Ureter (tissue), 1 donor: ENCODE results near the gene BTN1A1. TPM values are rescaled to one million over a fixed set of nuclear protein-coding genes. Genes with fewer than 3 reads are reported as not detected.
"Not testable (repeated sequence)": the region's sequence is repeated elsewhere in the genome, so short reads cannot be mapped to it uniquely, and the experiment has no call there.

Experiments used
- DNase-seq: peaks from one replicate; pipeline ENCODE4 v3.0.0-alpha.2; 2020; ENCODE audit warnings: low spot score
- total RNA-seq: library from RNA; stranded (reverse); gene quantifications from one replicate; pipeline ENCODE4 v1.2.4, GENCODE V29; 2023
- donor health status: DM: yes; HTN: yes; CAD: no.

BTN1A1 gene
- total RNA-seq, 1 donor from 2014 or later, result not detected

- DNase-seq, result no peak
Measured at GRCh38 chr6:26516481-26517427, 16.7 kb downstream of the BTN1A1 start.

- DNase-seq, result no peak
Measured at GRCh38 chr6:26519359-26519758, 19.3 kb downstream of the BTN1A1 start.

- peak; percentile 67 for DNase-seq
Measured at GRCh38 chr6:26520237-26520849, 20.2 kb downstream of the BTN1A1 start.

- peak; percentile 88 for DNase-seq
Measured at GRCh38 chr6:26520850-26521599, 20.9 kb downstream of the BTN1A1 start.

- DNase-seq, result peak; percentile 77
Measured at GRCh38 chr6:26521600-26522391, 21.7 kb downstream of the BTN1A1 start.

GRCh38 chr6:26522486-26523228 is 22.6 kb downstream of the BTN1A1 start:
- DNase-seq, result not testable (repeated sequence)

- not testable (repeated sequence) for DNase-seq
Measured at GRCh38 chr6:26524314-26524713, 24.2 kb downstream of the BTN1A1 start.

GRCh38 chr6:26524722-26525370 is 24.7 kb downstream of the BTN1A1 start:
- DNase-seq, result no peak

- no peak for DNase-seq
Measured at GRCh38 chr6:26525838-26526237, 25.7 kb downstream of the BTN1A1 start.

GRCh38 chr6:26526928-26527327 is 26.8 kb downstream of the BTN1A1 start:
- DNase-seq, result no peak

- no peak for DNase-seq
Measured at GRCh38 chr6:26530203-26530602, 30.1 kb downstream of the BTN1A1 start.

GRCh38 chr6:26531897-26532296 is 31.8 kb downstream of the BTN1A1 start:
- no peak for DNase-seq

- DNase-seq, result peak; percentile 96
Measured at GRCh38 chr6:26532699-26533531, 32.8 kb downstream of the BTN1A1 start.

- no peak for DNase-seq
Measured at GRCh38 chr6:26533532-26533931, 33.4 kb downstream of the BTN1A1 start.

GRCh38 chr6:26534681-26535465 is 34.8 kb downstream of the BTN1A1 start:
- no peak for DNase-seq

GRCh38 chr6:26536571-26537159 is 36.6 kb downstream of the BTN1A1 start:
- DNase-seq, result no peak

GRCh38 chr6:26537160-26537845 is 37.2 kb downstream of the BTN1A1 start:
- peak; percentile 97 for DNase-seq
